GM12878 (cell line): Measurements from ENCODE around the gene COQ8B. TPM values are rescaled to one million over a fixed set of nuclear protein-coding genes. Genes with fewer than 3 reads are reported as not detected.

Experiments used
- ASH2L ChIP-seq: fragments of 300-600, 200-600 bp; sonication (generic); IDR thresholded peaks from 2 replicates; pipeline ENCODE4 v1.6.1; 2017; ENCODE audit warnings: low read depth, mild to moderate bottlenecking, borderline replicate concordance
- CREM ChIP-seq: IDR thresholded peaks from 2 replicates; pipeline ENCODE4 v1.6.1; 2014; ENCODE audit warnings: antibody characterized with exemption, low read depth
- DPF2 ChIP-seq: fragments of 450-650 bp; IDR thresholded peaks from 2 replicates; pipeline ENCODE4 v1.6.1; 2017; ENCODE audit warnings: mild to moderate bottlenecking
- GABPA ChIP-seq: IDR thresholded peaks from 2 replicates; pipeline ENCODE4 v1.6.1; 2014; ENCODE audit warnings: antibody characterized with exemption, low read depth, mild to moderate bottlenecking, inconsistent platforms
- LARP7 ChIP-seq: fragments of 450-650 bp; IDR thresholded peaks from 2 replicates; pipeline ENCODE4 v1.6.1; 2017; ENCODE audit warnings: mild to moderate bottlenecking
- MXI1 ChIP-seq: fragments of 150-350 bp; IDR thresholded peaks from 2 replicates; pipeline ENCODE4 v1.6.1; 2011; ENCODE audit warnings: low read depth, mild to moderate bottlenecking, inconsistent platforms, low read length, improper control_type of control experiment
- NR2F1 ChIP-seq: fragments of 450-650 bp; conservative IDR thresholded peaks from 2 replicates; pipeline ENCODE4 v1.6.1; 2017; ENCODE audit warnings: mild to moderate bottlenecking
- POLR2AphosphoS5 ChIP-seq: IDR thresholded peaks from 2 replicates; pipeline ENCODE4 v1.6.1; 2011; ENCODE audit warnings: mild to moderate bottlenecking, low read length, inconsistent platforms
- SIX5 ChIP-seq: IDR thresholded peaks from 2 replicates; pipeline ENCODE4 v1.6.1; 2011; ENCODE audit warnings: mild to moderate bottlenecking, low read depth, low read length, moderate library complexity; ENCODE audit not compliant: severe bottlenecking
- SP1 ChIP-seq: IDR thresholded peaks from one replicate; pipeline ENCODE4 v1.6.1; 2011; ENCODE audit warnings: low read depth, low read length
- SPI1 ChIP-seq: IDR thresholded peaks from 2 replicates; pipeline ENCODE4 v1.6.1; 2011; ENCODE audit warnings: low read depth, mild to moderate bottlenecking, low read length, moderate library complexity, borderline replicate concordance; ENCODE audit not compliant: insufficient read depth
- SRF ChIP-seq, 2 experiments: IDR thresholded peaks; 2 replicates each; pipeline ENCODE4 v1.6.1; 2011; ENCODE audit warnings: low read depth in 2 of 2, low read length in 2 of 2, mild to moderate bottlenecking in 1 of 2, moderate library complexity in 1 of 2
- SUZ12 ChIP-seq: fragments of 200-600 bp; sonication (generic); IDR thresholded peaks from one replicate; pipeline ENCODE4 v1.6.1; 2018; ENCODE audit warnings: antibody characterized with exemption, mild to moderate bottlenecking; ENCODE audit not compliant: unreplicated experiment
- TCF3 ChIP-seq: IDR thresholded peaks from 2 replicates; pipeline ENCODE4 v1.6.1; 2012; ENCODE audit warnings: low read depth, mild to moderate bottlenecking, low read length, borderline replicate concordance; ENCODE audit not compliant: insufficient read depth
- polyA plus RNA-seq, 11 experiments: library from polyadenylated mRNA; depleted of rRNA in 4 of 11; unstranded in 6 of 11; stranded (reverse) in 5 of 11; fragments of >200 nt; fragmentation: Nextera tagmentation in 4 of 11; fragmentation: Illumina TruSeq in 1 of 11; extraction: Ambion mirVana in 4 of 11; extraction: Trizol in 1 of 11; gene quantifications; 1 replicate in 1 of 11; 2 replicates in 10 of 11; pipeline versions ENCODE4 v1.2.1 to v1.2.3, GENCODE V29; 2011 to 2016; ENCODE audit warnings: inconsistent platforms in 2 of 11, missing spikeins in 2 of 11, low read depth in 1 of 11
- total RNA-seq, 4 experiments: library from RNA; depleted of rRNA in 3 of 4; stranded (reverse); fragments of >200 nt in 3 of 4; fragmentation: Illumina TruSeq in 1 of 4; extraction: Trizol in 1 of 4; gene quantifications; 2 replicates each; pipeline versions ENCODE4 v1.2.1 to v1.2.3, GENCODE V29; 2013 to 2021
- TF ChIP-seq, protein P1 (sequence below): fragments of 450-650 bp; IDR thresholded peaks from 2 replicates; pipeline ENCODE4 v1.6.1; 2016; ENCODE audit warnings: mild to moderate bottlenecking
- TF ChIP-seq, protein P2 (sequence below): IDR thresholded peaks from 2 replicates; pipeline ENCODE4 v1.6.1; 2012; ENCODE audit warnings: low read depth, low read length, improper control_type of control experiment
- TF ChIP-seq, protein P3 (sequence below): fragments of 450-650 bp; IDR thresholded peaks from 2 replicates; pipeline ENCODE4 v1.6.1; 2016; ENCODE audit warnings: mild to moderate bottlenecking, moderate library complexity, borderline replicate concordance
- TF ChIP-seq, protein P4 (sequence below): IDR thresholded peaks from 2 replicates; pipeline ENCODE4 v1.6.1; 2011; ENCODE audit warnings: low read depth, mild to moderate bottlenecking, low read length, moderate library complexity, borderline replicate concordance; ENCODE audit errors: extremely low read depth
- TF ChIP-seq, protein P5 (sequence below): fragments of 450-650 bp; IDR thresholded peaks from 2 replicates; pipeline ENCODE4 v1.6.1; 2017; ENCODE audit warnings: mild to moderate bottlenecking

Gene COQ8B
- total and polyA plus RNA-seq, 10 of the 15 experiments (the other 5 are each of a cell fraction or from before 2014, with no cell fraction given) = 0.39 to 37.1 (median 16.8) TPM

DNA sequence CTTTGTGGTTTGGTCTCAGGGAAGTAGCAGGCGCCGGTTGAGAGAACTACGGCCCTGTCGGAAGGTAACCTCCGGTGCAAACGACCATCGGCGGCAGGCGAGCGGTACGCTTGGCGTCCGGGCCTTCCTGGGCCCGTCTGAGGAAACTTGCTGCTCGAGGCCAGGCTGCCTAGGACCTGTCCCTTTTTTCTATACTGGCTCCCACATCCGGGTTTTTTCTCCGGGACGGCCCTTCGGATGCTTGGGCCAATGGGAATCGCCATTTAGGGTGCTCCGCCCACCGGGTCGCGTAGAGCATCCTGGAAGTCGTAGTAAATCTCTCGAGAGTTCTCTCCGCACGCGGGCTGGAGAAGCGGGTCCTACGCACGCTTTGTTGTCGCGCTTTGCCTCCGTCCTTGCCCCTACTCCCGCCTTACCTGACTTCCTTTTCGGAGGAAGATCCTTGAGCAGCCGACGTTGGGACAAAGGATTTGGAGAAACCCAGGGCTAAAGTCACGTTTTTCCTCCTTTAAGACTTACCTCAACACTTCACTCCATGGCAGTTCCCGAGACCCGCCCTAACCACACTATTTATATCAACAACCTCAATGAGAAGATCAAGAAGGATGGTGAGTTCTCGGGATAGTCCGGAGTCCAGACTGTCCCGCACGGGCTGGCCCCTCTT, 34.3 kb upstream of the COQ8B start, which contains the start of gene SNRPA (continued):
- TF ChIP-seq, protein P1, sequence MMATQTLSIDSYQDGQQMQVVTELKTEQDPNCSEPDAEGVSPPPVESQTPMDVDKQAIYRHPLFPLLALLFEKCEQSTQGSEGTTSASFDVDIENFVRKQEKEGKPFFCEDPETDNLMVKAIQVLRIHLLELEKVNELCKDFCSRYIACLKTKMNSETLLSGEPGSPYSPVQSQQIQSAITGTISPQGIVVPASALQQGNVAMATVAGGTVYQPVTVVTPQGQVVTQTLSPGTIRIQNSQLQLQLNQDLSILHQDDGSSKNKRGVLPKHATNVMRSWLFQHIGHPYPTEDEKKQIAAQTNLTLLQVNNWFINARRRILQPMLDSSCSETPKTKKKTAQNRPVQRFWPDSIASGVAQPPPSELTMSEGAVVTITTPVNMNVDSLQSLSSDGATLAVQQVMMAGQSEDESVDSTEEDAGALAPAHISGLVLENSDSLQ = no peak
- TF ChIP-seq LARP7 (no peak), SIX5 (peak; percentile 61), POLR2AphosphoS5 (peak; percentile 91), SPI1 (peak; percentile 20), DPF2 (no peak), MXI1 (peak; percentile 77; the same call in 1 of the 2 replicates), CREM (peak; percentile 42; the same call in 1 of the 2 replicates), SUZ12 (no peak), ASH2L (0 out of 2 replicates have a peak, but pooled peaks have one; percentile 54), GABPA (peak; percentile 8; the same call in 1 of the 2 replicates), TCF3 (0 out of 2 replicates have a peak, but pooled peaks have one; percentile 26), NR2F1 (no peak), SP1 (peak; percentile 12), SRF (IDR thresholded peaks at IDR 0.05; ENCODE audit: low read depth in 2 of 2, low read length in 2 of 2) (0 out of 4 replicates have a peak, but pooled peaks of 1 of the 2 experiments have one; percentile 11)
- TF ChIP-seq, protein P2, sequence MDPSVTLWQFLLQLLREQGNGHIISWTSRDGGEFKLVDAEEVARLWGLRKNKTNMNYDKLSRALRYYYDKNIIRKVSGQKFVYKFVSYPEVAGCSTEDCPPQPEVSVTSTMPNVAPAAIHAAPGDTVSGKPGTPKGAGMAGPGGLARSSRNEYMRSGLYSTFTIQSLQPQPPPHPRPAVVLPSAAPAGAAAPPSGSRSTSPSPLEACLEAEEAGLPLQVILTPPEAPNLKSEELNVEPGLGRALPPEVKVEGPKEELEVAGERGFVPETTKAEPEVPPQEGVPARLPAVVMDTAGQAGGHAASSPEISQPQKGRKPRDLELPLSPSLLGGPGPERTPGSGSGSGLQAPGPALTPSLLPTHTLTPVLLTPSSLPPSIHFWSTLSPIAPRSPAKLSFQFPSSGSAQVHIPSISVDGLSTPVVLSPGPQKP = 0 out of 2 replicates have a peak, but pooled peaks have one; percentile 27
- TF ChIP-seq, protein P3, sequence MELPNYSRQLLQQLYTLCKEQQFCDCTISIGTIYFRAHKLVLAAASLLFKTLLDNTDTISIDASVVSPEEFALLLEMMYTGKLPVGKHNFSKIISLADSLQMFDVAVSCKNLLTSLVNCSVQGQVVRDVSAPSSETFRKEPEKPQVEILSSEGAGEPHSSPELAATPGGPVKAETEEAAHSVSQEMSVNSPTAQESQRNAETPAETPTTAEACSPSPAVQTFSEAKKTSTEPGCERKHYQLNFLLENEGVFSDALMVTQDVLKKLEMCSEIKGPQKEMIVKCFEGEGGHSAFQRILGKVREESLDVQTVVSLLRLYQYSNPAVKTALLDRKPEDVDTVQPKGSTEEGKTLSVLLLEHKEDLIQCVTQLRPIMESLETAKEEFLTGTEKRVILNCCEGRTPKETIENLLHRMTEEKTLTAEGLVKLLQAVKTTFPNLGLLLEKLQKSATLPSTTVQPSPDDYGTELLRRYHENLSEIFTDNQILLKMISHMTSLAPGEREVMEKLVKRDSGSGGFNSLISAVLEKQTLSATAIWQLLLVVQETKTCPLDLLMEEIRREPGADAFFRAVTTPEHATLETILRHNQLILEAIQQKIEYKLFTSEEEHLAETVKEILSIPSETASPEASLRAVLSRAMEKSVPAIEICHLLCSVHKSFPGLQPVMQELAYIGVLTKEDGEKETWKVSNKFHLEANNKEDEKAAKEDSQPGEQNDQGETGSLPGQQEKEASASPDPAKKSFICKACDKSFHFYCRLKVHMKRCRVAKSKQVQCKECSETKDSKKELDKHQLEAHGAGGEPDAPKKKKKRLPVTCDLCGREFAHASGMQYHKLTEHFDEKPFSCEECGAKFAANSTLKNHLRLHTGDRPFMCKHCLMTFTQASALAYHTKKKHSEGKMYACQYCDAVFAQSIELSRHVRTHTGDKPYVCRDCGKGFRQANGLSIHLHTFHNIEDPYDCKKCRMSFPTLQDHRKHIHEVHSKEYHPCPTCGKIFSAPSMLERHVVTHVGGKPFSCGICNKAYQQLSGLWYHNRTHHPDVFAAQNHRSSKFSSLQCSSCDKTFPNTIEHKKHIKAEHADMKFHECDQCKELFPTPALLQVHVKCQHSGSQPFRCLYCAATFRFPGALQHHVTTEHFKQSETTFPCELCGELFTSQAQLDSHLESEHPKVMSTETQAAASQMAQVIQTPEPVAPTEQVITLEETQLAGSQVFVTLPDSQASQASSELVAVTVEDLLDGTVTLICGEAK = 0 out of 2 replicates have a peak, but pooled peaks have one; percentile 18
- TF ChIP-seq, protein P4, sequence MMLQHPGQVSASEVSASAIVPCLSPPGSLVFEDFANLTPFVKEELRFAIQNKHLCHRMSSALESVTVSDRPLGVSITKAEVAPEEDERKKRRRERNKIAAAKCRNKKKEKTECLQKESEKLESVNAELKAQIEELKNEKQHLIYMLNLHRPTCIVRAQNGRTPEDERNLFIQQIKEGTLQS = no peak
- TF ChIP-seq, protein P5, sequence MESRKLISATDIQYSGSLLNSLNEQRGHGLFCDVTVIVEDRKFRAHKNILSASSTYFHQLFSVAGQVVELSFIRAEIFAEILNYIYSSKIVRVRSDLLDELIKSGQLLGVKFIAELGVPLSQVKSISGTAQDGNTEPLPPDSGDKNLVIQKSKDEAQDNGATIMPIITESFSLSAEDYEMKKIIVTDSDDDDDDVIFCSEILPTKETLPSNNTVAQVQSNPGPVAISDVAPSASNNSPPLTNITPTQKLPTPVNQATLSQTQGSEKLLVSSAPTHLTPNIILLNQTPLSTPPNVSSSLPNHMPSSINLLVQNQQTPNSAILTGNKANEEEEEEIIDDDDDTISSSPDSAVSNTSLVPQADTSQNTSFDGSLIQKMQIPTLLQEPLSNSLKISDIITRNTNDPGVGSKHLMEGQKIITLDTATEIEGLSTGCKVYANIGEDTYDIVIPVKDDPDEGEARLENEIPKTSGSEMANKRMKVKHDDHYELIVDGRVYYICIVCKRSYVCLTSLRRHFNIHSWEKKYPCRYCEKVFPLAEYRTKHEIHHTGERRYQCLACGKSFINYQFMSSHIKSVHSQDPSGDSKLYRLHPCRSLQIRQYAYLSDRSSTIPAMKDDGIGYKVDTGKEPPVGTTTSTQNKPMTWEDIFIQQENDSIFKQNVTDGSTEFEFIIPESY = no peak
